COLO668 (cell line): ENCODE results near the gene GNA14.
"Not testable (repeated sequence)": the region's sequence is repeated elsewhere in the genome, so short reads cannot be mapped to it uniquely, and the experiment has no call there.

Source experiments
- DNase-seq: peaks from one replicate; lab custom pipeline; 2025; ENCODE audit not compliant: unreplicated experiment; lab: John Stamatoyannopoulos, UW

GNA14 gene

DNA sequence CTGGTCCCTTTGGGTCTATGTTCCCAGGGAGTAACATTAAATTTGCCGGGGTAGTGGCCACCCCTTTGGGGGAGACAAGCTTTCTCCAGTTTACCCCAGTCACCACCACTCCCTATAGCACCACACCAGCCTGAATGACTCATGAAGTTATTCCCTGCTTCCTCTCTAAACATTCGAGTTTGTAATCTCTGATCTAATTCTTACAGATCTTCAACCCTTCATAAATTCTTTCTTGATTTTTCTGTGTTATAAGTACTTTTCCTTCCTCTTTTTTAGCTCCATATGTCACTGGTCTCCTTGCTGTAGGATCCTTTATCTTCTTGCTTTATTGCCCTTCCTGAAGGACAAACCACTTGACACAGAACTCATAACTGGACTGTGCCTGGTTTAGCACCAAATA lies 55.6 kb downstream of the GNA14 start:
- DNase-seq = no peak

DNA sequence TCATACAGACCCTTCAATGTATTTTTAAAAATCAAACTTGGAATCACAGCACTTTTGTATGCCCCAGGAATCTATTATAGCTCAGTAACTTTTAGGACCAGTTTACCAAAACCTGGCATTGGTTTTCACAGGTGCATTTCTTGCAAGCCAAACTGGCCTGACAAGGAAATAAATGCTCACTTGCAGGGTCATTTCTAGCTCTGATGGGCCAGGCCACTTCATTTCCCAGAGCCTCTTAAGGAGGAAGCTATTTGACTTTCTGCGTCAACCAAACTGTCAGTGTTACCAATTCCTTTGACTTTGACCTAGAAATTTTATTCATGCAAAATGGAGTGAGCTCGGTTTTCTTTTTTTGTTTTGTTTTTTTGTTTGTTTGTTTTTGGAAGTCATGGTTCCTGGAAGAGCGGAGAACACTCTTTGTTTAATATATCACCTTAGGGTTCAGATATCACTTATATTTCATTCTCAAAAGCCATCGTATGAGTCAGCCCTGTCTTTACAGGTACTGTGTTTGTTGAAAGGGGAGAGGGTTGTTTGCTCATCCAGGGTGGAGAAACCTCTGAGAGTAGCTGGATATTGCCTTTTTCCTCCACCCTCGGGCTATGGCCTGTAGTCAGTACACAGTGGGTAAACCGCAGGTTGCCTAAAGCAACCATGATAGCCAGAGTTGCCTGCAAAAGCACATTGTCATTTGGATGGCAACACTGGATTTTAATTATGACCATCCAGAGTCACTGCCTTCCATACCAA lies 58.9 kb downstream of the GNA14 start:
- DNase-seq = peak; percentile 90

DNA sequence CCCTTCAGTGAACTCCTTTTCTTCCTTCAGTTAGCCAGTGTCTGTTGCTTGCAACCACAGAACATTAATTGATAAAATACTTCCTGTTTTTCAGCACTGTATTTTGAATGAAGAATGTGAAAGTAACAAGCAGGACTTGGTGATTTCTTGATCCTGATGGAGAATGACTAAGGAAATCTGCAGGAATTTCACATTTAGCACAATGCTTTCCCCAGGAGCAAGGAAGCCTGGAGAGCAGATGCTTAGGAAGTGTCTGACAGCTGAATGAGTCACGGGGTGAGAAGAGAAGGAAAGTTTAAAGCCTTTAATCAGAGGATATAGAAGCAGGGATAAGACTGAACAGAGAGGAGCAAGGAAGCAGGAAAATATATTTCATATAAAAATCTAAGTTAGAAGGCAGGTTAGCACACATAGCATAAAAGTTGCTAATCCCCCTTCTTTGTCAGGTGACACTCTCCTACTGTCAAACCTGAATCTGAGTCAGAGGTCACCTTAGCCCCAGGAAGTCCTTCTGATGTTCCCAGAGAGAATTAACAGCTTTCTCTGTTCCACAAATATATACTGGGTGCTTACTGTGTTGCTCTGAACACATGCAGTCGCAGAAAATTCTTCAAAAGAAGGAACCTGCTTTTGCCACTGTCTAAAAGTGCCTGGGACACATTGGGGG lies 59.7 kb downstream of the GNA14 start:
- peak; percentile 19 for DNase-seq

DNA sequence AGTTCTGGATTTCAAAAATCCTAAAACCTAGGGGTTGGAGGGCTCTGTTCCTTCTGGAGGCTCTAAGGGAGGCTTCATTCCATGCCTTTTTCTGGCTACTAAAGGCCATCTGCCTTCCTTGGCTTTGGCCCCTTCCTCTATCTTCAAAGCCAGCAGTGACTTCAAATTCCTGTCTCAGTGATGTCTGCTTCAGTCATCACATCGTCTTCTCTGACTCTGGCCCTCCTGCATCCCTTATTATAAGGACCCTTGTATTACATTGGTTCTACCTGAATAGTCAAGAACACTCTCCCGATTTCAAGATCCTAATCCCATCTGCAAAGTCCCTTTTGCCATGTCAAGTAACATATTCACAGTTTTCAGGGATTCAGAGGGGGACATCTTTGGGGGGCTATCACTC lies 60.3 kb downstream of the GNA14 start:
- no peak for DNase-seq

DNA sequence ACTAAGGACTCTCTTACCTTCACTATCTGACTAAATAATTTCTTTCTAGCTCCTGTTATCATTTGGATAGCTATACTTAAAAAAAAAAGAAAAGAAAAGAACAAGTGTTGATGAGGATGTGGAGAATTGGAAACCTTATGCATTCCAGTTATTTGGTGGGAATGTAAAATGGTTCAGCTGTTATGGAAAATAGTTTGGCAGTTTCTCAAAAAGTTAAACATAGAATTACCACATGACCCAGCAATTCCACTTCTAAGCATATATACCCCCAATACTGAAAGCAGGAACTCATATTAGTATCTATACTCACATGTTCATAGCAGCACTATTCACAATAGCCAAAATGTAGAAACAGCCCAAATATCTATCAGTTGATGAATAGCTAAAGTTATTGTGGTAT lies 61.1 kb downstream of the GNA14 start:
- no peak for DNase-seq

DNA sequence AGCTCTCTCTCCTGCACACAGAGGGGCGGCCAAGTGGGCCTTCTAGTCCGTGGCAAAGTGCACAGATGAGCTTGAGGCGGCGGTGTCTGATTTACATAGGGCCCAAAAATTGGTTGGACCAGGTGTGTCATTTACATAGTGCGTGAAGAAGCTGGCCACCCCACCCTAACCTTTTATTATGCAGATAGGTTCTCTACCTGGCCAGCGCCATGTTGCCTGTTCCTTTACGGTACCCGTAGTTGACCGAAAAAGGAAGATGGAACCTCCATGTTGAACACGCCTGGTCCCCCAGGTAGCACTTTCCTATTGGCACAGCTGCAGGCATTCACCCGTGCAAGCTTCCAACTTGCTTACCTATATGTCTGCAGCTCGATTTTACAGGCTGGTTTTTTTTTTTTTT lies 61.5 kb downstream of the GNA14 start:
- no peak for DNase-seq

DNA sequence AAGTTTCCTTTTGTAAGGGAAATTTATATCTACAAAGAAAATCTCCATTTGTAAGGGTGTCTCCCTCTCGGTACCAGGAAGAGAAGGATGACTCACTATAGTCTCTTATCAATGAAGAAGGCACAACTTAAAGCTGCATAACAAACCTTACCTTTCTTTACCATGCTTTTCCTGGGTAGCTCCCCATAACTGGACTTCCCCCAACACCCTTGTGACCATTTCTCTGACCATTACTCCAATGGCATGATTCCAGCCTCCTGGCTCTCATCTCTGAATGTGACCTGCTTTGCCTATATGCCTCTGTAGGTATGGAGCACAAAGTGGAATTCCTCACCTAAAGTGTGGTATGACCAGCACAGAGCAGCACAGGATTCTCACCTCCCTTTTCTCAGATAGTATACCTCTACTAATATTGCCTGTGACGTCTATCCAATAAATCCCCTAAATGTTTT lies 62.8 kb downstream of the GNA14 start:
- DNase-seq = no peak

DNA sequence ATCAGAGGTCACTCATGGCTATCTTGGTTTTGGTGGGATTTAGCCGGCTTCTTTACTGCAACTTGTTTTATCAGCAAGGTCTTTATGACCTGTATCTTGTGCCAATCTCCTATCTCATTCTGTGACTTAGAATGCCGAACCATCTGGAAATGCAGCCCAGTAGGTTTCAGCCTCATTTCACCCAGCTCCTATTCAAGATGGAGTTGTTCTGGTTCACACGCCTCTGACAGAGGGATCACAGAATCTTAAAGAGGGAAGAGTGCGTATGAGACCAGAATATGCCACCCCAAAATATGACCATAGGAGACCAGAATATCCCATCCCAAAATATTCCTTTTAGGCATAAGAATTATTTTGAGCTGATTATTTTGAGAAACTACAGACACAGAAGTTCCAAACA lies 63.2 kb downstream of the GNA14 start:
- DNase-seq = not testable (repeated sequence)

DNA sequence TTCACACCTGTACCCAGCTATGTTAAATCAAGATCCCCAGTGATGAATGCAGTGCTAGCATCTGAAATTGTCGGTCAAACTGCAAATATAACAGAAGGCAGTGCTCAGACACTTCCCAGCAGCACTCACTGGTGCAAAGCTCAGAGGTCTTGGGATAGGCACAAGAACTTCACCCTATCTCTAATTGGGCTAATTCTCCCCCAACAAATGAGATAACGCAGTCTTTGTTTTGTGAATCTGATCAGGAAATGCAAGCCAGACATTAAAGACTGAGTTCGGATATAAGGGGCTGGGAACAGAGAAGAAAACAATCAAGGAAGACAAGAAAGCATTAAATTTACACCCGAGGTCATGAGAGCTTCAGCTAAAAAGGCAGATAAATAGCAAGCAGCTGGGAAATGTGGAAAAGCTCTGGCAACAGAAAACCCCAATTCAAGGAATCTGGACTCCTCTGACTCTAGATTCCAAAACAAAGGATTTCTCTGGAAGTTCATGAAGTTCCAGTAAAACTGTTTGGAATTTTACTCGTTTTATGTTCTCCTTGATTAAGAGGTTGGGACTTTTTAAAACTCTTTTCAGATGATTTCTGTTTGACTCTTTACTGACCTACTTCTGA lies 65.1 kb downstream of the GNA14 start:
- DNase-seq = no peak

DNA sequence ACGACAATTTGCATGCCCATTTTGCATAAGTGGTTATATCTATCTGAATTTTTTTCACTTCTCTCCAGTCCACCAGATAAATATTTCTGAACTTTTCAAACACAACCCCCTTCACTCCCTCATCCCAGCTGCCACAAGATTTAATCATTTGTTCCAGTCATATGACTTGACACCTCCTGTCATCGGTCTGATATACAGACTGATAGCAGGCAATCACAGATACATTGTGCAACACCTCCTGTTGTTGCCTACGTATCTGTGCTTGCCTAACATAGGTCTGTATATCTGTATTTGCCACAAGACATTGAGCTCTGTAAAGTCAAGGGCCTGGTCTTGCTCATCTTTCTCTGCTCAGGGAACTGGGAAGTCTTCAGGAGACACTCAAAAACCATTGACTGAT lies 65.6 kb downstream of the GNA14 start:
- no peak for DNase-seq

DNA sequence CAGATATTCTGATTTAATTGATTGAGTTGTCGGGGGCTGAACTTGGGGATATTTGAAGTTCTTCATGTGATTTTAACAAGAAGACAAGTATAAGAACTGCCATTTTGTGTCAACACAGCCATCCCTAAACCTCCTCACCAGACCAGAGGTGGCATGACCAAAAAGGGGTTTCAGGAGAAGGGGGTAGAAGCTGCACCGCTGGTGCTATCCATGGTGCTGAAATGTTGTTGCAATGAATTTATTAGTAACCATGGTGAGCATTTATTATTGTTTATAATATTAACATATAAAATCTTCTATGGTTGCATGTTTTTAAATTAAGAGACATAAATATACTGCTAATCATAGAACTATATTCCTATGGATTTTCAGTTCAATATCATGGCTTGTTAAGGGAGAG lies 72.3 kb downstream of the GNA14 start:
- DNase-seq = no peak

DNA sequence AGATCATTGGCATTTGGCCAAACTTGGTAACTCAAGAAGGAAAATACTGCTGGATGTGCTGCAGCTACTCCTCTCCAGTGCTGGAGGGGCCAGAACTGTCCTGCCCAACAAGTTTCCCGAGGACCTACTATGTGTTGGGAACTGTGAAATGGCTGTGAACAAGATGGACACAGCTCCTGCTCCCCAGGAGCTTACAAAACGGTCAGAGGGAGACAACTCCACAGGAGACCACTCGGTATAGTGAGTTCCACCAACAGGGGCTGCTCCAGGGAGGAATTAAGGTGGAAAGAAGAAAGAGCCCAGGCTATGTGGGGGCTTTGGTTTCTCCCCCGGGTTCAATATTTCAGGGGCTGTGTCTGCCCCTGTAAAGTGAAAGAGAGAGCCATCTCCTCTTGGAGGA lies 78.8 kb downstream of the GNA14 start:
- DNase-seq = no peak

DNA sequence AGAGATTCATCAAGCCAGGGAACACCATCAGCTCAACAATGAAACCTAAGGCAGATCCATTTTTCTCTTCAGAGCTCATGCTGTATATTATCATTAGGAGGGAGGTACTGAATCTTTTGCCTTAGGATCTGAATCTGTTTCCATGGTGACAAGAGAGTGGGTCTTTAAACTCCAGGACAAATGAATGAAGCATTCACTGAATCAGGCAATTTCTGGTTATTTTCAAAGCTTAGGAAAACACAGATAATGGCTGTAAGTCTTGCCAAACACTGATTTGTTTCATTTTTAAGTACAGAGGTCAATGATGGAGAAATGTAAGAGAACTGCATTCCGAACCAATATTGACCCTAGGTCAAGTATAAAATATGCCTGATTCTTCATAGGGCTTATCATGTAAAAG lies 84.9 kb downstream of the GNA14 start:
- no peak for DNase-seq

DNA sequence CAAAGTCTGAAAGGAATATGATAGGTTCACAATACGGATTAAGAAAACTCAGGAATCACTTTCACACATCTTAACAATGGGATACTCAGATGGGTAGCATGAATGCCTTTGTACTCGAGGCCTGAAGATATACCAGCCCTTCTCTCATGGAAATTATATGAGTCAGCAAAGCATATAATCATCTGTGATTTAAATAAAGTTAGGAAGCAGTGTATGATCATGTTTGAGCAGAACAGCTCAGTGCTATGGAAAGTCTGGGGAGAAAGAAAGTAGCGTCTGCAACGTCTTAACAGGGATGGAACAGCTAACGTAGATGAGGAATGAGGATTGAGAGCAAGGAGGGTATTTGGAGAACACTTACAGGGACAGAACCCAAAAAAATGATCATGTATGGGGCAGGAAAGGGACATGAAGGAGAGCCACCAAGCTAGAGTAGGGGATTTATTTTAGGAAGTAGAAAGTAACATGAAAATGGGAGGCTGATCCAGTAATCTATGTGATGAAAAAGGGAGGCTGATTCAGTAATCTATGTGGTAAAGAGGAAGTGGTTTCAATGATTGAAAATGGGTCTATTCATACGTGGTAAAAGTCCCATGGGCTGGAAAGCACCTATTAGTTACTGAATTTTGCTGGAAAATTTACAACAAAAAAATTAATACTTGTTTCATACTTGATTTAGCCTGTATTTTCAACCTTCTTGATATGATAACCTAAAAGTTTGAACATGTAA lies 85.9 kb downstream of the GNA14 start:
- no peak for DNase-seq

DNA sequence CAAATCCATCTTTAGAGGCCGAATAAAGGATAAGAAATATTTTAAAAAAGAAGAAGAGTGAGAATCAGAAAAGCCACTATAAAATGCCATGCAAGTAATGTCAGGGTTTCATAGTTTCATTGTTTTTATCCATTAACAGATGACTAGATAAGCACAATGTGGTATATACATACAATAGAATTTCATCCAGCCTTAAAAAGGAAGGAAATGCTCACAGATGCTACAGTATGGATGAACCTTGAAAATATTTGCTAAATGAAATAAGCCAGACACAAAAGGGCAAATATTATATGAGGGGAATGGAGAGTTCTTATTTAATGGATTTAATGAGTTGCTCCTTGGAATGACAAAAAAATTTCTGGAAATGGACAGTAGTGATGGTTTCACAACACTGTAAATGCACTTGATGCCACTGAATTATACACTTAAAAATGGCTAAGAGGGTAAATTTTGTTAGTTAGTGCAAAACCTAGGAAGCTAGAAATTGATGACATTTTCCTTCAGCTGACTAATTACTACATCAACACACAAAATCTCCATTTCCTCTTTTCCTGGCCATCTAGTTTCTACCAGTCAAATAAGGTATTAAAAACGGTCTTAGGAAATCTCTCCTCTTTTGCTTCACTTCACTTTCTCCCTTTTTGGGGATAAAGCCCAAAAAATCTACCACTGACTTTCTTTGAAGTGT lies 86.6 kb downstream of the GNA14 start:
- DNase-seq = no peak

DNA sequence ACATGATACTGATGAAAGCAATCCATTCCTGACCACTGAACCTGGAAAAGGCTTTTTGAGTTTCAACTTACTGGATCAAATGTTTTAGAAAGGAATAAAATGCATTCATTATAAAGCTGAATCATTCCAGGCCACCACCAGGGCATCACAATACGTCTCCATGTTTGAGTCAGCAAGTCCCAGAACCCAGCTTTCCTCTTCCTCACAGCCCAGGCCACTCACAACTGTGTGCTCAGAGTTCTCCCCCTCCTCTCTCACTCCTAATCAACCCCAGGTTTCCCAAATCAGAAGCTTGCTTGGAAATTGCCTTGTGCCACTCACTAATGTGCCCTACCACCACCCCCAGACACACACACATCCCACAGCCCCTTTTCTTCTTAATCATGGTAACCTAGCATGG lies 91.7 kb downstream of the GNA14 start:
- DNase-seq = no peak

DNA sequence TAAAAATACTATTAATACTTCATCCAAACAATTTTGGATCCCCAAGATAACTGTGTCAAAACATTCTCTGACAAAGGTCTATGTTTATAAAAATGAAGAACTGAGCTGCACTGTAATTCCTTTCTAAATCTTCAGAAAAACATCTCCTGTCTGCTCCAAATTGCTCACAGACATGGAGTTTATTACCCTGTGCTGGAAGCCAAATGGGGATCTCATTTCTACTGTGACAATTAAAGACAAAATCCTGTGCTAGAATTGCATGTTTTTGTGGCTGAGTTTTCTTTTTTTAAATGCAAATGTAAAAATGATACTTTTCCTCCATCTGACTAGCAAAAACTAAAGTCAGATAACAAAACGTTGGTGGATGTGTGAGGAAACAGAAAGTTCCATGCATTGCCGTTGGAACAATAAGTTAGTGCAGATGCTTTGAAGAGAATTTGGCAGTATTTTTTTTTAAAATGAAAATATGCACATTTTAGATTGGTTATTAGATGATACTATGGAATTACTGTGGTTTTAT lies 93.5 kb downstream of the GNA14 start:
- DNase-seq = no peak

DNA sequence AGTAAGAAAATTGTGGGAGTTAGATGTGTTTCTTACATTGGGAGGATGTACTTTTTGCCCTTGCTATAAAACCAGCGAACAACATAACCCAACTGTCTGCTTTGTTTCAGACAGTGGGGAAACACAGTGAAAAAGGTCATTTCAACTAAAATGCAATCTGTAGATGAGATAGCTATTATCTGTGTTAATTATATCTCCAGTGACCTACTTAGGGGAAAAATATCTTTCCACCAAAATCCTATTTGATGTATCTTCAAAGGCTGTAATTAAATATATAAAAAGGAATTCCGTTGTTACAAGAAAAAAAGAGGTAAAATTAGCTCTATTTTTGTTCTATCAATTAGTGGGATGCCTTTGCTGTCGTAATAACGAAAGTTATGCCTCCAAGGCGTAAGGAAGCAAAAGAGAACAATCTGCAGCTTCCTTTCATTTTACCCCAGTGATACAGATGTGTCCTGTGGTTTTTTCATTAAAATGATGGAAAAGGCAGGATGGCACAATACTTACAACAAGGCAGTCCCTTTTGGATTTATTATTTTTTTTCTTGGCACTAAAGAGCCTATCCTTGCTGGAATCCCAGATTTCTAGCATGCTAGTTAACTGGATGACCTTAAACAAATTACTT lies 100.9 kb downstream of the GNA14 start:
- no peak for DNase-seq

DNA sequence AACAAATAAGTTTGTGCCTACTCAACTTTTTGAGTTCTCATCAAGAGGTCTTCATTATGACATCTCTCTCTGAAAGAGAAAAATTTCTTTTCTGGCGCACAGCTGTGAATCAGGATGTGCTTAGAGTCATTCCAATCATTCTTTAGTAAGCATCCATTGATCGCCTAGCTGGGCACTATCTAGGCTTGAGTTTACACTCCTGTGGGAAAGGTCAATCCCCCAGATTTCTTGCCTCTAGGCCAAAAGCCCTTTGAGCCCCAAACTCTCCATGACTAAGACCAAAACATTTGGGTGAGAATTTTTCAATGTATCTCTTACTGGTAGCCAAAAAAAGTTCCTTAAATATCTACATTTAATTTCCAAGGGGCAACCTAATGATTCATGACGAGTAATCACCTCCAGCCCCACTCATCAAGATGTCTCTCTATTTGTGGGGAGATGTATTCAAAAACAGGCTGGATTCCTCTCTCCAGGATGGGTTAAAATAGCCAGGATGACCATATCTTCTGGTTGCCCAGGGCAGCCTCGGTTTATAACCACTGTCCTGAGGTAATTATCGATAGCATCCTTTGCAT lies 101.7 kb downstream of the GNA14 start:
- no peak for DNase-seq

DNA sequence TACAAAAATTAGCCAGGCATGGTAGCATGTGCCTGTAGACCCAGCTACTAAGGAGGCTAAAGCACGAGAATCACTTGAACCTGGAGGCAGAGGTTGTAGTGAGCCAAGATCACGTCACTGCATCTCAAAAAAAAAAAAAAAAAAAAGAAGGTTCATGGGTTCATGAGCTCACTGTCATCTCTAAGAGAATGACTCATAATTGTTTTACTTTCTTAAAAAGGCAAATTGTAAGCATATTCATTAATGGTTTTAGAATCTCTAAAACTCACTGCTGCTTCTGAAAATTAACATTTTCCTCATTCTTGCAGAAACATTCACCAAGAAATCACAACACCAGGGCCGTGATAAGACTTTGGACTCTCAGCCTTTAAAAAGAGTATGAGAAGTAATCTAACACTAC lies 103.6 kb downstream of the GNA14 start:
- no peak for DNase-seq
